ENCODE measurements around the gene NOC3L.
"Not testable (repeated sequence)": the region's sequence is repeated elsewhere in the genome, so short reads cannot be mapped to it uniquely, and the experiment has no call there.

Gene NOC3L

DNA sequence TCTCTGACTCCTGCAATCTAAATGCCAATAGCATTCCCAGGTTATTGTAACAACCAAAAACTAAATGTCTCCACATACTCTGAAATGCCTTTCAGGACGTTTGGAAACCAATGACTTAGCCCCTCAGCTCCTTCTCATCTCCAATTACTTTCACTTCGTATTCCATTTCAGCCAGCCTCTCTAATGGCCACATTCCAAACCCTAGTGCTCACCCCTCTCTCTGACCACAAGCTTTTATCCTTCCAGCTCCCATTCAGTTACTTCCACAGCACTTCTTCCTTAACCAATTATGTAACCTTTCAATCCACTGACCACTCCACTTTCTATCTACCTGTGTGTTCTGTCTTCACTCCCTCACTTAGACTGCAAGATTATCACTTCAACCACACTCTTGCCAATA, 4.3 kb downstream of the NOC3L start:
- DNase-seq = no peak

DNA sequence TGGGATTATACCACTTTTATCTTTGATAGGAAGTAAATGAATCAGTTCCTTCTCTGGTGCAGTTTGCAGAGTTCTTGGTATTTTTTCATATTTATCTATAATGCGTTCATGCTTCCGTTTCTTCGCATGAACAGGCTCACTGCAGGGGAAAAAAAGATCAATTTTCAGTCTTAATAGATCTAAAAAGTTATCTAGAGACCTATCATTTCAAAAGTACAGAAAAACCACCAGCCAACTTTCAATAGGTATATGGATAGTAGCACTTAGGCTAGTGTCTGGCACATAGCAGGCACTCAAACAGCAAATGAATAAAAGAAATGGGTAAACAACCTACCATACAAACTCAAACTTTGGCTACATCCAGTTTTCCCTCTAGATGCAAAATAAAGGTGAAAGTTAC, 5.5 kb downstream of the NOC3L start:
- no peak for DNase-seq

DNA sequence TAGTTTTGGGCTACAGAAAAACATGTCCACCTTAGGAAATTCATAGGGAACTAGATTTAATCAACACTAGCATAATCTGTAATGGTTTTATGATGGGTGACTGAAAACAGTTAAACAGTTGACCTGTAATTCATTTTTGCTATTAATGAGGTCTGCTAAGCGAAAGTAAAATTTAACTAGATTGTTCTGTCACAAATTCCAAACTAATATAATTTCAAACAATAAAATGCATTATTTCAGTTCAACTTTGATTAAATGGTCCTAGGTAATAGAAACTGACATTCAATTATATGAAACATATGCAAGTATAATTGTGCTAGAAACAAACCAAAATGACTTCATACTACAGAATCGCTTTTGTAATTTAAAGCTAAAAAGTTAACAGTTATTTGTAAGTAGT, 6.9 kb downstream of the NOC3L start:
- DNase-seq = no peak

DNA sequence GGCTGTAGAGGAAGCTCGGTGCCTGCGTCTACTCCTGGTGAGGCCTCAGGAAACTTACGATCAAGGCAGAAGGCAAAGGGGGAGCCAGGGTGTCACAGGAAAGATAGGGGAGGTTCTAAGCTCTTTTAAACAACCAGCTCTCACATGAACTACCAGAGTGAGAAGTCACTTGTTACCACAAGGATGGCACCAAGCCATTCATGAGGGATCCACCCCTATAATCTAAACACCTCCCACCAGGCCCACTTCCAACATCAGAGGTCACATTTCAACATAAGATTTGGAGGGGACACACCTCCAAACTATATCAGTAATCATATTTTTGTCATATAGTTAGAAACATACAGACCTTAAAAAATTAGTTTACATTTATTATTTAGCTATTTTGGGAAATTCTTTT, 9.4 kb downstream of the NOC3L start:
- no peak for DNase-seq

DNA sequence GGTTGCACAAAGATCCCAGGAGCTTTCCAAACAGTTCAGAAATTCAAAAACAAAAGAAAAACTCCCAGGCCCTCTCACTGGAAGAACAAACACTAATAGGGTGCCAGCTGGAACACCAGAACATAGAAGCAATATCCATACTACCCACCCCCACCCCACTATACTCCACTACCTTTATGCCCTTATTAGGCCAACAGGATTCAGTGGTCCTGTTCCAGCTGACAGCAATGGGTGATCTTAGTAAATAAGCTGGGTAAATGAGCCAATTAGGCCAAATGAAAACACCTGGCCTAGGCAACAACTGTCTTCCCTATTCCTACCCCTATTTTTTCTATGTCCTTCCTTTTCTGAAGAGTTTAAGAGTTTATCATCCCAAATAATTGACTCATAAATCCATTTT, 11.7 kb downstream of the NOC3L start:
- DNase-seq = no peak

DNA sequence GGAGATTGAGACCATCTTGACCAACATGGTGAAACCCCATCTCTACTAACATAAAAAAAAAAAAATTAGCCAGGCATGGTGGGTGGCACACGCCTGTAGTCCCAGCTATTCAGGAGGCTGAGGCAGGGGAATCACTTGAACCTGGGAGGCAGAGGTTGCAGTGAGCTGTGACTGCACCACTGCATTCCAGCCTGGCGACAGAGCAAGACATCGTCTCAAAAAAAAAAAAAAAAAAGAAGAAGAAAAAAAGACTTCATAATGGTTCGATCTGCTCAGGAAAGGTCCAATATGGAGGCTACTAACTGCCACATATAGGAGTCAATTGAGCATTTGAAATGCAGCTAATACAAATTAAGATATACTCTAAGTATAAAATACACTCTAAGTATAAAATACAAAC, 12.2 kb downstream of the NOC3L start:
- not testable (repeated sequence) for DNase-seq

DNA sequence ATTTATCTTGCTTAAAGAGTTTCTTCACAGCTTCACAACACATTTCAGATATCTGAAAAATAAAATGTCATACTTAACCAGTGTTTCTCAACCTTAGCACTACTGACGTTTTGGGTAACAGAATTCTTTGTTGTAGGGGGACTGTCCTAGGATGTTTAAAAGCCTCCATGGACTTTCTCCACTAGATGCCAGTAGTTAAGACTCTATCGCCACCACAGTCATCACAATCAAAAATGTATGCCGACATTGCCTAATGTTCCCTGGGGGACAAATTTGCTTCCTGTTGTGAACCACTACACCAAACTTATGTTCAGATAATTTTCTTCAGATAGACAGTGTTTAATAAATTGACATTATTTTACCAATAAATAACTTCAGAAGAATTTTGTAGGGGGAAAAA, 13.4 kb downstream of the NOC3L start:
- DNase-seq = no peak

DNA sequence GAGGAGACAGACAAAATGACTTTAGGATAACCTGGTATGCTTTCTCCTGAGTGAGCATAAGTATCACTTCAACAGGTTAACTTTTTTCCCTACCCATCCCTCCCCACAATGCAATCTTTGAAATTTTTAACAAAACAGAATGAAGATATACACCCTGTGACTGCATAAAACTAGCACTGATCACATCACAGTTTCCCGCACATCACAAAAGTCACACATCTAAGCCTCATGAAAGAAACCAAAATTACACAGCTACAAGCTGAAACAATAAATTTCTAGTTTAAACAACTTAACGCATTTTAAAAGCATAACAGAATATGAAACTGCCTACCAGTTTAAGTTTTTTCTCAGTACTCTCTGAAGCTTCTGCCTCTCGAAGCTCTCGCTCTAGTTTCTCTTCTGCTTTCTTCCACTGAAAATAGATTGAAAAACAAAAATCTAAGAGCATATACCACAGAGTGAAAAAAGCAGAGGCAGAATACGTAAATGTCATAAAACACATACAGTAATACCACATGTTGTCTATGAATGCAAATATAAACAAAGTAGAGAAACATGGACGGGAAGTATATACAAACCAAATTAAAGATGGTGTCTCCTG, 18.1 kb downstream of the NOC3L start:
- DNase-seq = no peak

DNA sequence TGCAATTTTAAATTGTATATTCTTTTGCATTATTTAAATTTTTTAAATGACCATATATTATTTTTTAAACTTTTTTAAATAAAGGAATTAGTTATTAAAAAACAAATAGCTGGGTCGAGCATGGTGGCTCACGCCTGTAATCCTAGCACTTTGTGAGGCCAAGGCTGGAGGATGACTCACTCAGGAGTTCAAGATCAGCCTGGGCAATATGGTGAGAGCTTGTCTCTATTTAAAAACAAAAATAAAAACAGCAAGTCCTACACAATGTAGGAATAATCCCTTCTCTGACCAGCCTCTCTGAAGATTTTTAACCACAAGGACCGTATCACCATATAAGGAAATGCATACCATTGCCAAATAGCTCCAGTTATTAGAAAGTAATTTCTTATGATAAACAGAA, 19.6 kb downstream of the NOC3L start:
- DNase-seq = no peak

DNA sequence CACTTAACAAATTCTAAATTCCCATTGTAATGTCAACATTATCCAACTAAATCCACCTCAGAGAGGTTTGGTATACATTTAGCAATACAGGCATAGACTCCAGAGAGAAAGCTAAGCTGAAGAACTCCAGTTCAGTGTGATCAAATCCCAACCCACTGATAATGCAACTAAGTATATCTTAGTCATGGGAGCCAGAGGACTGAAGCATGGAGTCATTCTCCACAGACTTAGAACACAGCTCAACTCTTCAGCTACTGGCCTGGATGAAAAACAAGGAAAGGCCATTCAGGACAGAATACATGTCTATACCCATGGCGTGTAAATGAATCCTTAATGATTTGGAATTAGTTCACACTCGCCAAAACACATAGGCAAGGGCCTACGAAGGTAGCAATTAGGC, 27.9 kb downstream of the NOC3L start:
- no peak for DNase-seq

DNA sequence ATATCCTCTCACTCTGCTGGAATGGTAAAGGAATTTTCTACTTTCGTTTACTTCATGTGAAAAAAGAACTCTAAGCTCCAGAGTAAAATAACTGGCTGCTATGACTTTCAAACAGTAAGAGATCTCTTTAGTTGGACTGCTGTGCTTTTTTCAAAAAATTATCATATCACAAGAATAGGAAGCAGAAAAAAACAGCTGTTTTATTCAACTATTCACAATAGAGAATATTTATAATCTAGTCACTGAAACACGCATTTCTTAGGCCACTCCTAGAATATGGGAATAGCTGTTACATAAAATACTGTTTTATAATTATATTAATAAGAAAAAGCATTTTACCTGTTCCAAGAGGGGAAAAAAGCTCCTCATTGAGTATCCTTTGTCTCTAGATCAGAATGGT, 29.7 kb downstream of the NOC3L start:
- no peak for DNase-seq

DNA sequence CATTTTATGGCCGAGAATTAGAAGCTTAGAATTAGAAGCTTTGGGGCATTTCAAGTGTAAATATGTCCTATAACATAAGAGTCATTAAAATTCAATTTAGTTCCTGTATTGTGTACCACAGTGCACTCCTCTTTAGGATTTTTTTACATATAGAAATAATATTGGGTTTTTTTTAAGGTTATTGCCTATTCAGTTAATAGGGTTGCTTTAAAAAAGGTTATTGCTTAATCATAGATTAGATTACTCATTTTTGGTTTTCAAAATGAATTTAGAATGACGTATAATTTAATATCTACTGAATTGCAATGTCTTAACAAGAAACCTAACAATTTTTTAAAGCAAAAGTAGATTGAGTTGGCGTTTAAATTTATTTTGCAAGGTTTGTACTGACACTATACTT, 34.1 kb downstream of the NOC3L start:
- no peak for DNase-seq

DNA sequence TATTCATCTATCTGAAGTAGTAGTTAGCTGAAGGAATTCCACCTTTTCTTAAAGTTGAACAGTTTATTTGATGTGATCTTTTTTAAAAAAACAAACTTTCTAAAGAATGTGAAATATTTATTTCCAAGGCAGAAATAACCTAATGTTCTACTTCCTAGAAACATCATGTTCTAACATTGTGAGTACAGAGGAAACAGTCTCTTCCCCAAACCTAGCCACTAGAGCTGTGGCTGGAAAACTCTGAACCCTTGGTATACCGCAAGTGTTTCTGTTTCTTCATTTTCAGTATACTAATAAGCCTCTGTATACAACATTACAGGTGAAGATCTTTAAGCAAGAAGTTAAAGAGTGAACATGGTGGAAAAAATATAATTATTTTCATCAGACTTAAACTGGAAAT, 35.1 kb downstream of the NOC3L start:
- DNase-seq = no peak

DNA sequence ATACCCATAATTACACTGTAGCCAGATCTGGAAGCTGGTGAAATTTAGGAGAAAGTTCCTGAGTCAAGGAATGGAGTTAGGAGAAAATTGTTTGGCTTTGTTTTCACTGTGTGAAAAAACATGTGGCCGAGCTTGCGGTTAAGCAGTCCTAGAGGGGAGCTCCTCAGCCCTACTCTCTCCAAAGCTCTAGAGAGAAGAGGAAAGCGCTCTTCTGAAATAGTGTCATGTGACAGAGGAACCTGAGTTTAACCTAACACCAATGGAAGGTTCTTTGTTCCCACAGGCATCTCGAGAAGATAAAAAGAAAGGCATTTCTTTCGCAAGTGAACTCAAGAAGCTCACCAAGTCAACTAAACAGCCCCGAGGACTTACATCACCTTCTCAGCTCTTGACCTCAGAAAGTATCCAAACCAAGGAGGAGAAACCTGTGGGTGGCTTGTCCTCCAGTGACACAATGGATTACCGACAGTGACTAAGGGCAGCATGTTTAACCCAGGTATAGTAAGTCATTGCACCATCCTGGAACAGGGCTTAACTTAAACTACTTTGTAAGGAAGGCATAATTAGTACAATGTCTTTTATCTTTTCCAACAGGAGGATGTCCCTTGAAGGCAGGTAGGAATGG, 38.0 kb downstream of the NOC3L start:
- no peak for DNase-seq

DNA sequence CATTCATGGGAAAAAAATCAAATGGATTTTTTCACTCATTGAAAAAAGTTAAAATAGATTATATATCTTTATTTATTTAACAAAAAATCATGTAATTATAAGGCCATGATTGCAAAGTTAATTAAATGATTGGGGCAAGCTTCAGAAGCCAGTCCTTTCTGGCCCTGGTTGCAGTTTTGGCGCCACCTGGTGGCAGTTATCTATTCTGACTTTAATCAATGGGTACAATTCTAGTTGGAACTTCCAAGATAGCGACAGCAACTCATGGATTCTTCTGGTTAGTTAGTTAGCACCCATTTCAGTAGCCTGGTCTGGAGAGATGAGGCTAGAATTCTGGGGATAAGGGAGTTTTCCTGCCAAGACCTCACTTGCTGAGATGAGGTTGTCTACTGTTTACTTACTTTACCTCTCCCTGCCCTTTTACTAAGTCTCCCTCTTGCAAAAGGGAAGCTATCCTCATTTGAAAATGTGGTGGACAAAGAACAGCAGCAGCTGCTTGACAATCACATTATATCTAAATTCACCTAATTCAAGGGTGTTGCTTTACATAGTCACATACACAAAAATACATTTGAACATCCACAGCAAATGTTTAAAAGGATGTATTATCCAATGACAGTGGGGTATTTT, 42.3 kb downstream of the NOC3L start:
- DNase-seq = no peak

DNA sequence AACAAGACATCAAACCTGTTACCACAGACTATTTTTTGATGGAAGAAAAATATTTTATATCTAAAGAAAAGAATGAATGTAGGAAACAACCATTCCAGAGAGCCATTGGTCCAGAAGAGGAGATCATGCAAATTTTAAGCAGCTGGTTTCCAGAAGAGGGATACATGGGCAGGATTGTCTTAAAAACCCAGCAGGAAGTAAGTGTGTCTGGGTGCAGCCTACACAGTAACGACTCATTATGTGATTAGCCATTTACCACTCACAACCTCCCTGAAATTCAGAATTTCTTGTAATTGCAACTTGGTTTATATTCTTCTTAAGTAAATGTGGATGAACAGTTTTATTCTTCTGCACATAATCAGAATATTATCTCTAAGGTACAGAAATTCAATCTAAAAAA, 46.2 kb downstream of the NOC3L start:
- DNase-seq = no peak

DNA sequence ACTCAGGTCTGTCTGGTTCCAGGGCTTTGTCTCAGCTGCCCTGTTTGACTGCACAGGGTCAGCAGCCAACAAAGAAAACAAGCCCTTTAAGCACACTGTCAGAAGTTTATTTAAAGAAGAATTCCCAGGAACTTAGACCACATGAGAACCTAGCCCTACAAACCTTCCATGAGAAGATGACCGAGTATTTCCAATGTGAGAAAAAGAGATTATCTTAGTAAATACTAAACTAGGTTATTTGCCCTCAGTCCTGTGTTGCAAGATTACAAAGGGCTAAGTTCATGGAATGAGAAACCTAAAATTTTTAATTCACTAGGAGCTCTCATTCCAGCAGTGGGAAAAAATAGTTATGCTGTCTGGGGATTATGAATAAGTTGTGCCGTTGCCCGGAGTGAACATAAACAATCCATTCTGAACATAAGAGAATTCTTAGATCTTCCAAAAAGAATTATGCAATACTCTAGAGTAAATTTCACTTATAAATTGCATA, 46.7 kb downstream of the NOC3L start:
- DNase-seq = no peak

DNA sequence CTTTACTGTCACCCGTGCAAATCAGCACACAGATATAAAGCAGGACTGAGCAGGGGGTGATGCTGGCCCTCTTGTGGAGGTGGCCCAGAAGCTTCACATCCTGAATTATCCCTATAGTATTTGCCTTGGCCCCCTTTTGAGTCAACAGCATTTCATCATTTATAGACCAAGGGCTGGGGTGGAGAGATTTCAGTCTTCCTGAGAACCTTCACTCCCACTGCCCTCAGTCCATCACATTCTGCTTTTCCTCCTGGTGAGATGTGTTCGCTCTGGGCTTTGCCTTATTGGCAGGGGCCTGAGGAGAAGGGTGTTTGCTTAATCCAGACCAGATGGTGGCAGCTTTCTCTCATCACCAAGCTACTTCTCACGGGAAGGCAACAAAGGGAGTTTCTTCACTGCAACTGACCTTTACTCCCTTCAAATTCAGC, 47.7 kb downstream of the NOC3L start:
- no peak for DNase-seq

DNA sequence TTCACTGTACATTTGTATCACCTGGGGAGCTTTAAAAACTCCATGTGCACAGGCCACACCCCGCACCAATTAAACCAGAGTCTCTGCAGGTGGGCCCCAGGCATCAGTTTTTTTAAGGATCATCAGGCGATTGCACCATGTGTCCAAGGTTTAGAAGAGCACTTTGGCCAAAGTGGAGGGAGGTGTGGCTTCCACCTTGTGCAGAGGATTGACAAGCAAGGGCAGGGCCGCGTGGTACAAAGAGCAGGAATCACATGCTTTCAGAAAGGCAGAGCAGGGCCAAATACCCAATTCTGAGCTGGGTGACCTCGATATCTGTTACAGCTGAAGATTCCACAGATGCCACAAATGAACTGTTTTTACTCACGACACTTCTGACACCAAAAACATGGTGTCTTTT, 52.4 kb downstream of the NOC3L start:
- no peak for DNase-seq

DNA sequence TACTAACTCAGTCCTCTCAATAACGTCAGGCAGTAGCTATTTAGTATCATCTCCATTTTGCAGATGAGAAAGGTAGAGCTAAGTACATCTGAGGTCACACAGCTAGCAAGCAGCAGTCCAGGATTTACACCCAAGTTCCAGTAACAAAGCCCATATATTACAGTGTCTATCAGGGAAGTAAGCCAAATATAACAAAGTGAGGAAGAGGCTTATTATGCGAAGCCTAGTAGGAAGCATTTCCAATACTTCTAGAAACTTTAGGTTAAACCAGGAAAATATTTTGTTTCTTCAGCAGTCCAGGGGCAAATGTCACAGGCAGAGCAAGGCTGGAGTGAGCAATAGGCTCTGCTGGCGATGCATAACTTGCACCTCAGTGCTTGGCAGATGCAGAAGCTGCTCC, 53.9 kb downstream of the NOC3L start:
- no peak for DNase-seq

DNA sequence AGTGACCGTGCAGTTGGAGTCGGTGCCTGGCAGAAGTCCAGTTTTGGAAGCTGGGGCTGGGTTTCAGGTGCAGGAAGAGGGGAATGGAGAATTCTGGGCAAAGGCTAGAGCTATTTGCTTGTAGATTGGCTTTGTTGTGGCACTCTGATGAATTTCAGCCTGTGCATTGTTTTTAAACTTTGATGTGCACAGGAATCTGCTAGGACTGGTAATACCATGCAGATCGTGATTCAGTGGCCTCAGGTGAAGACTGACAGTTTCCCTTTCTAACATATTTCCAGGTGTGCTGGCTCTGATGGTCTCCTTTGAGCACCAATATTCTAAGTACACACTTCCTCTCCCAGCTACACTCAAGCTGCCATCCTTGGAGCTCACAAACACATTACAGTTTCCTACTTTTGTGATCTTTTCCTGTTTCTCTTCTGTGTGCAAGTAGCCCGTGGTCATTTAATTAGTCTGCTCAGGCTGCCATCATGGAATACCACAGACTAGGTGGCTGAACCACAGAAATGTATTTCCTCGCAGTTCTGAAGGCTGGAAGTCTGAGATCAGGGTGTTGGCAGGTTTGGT, 55.6 kb downstream of the NOC3L start:
- DNase-seq = no peak

DNA sequence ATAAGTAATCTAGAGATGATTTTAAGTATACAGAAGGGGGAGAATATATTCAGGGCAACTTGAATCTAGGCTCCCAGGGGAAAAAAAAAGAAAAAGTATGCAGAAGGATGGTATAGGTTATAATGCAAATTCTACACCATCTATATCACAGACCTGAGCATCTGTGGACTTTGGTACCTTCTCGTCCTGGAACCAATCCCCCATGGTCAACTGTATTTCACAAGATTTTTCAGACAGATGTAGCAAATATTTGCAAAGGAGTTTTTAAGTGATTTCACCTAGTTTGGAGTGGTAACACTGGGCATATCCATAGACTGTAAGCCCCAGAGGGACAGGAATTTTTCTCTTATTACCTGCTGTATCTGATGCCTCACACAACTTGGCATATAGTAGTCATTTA, 58.8 kb downstream of the NOC3L start:
- no peak for DNase-seq

DNA sequence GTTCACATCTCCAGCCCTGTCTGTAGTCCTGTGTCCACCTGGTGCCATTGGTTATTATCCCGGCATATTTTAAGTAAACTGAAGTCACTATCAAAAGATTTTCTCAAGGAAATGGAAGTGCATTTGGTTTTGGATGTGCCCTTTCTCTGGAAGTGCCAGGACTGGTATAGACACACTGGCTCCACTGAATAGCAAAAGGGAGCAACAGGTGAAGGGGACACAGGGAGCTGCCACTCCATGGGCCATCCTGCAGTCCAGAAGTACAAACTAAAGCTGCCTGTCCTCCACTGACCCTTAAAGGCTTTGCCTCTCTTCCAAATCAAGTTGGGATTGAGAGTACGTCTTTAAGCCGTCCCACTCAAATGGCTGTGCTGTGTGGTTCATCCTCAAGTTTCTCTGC, 62.7 kb downstream of the NOC3L start:
- no peak for DNase-seq

DNA sequence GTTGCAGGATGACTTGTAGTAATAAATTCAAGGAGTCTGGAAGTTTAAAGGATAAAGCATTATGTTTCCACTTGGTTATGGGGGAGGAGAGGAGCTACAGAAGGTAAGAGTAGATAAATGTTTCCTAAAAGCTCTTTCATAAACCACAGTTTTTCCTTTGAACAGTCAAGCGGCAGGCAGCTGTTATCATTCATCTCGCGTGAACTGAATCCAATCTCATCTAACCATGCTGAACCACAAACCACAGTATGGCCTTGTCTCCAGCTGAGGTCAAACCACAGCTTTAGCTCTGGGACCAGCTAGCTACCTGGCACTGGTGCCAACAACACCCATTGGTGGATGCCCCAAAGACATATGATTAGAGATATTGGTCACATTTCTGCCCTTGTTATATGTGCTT, 63.3 kb downstream of the NOC3L start:
- peak; percentile 23 for DNase-seq

All from NCI-H187 treated with DMSO at 0.1 percent for 48 hours (cell line).